Common myeloid progenitor, CD34-positive (primary cell): ENCODE measurements around the gene TRERF1.

Experiments used
- CTCF ChIA-PET: fragments of 350-600 bp; sonication (Branson Sonifier 250); formaldehyde crosslinking; loops from one replicate; lab custom pipeline; 2021; ENCODE audit warnings: antibody characterized with exemption; lab: Charles Lee
- POLR2A ChIA-PET: fragments of 350-600 bp; sonication (Branson Sonifier 250); formaldehyde crosslinking; loops from one replicate; lab custom pipeline; 2021; ENCODE audit warnings: antibody characterized with exemption; lab: Charles Lee
- DNase-seq, 3 donors: peaks; one replicate each; pipeline versions ENCODE4 v3.0.0 to v3.0.0-alpha.2; 2013
- H3K27ac ChIP-seq, 2 experiments: 1 replicate in 1 of 2; 2 replicates in 1 of 2; pipeline ENCODE4 v1.7.0; 2013; ENCODE audit warnings: inconsistent platforms in 2 of 2, low read length in 2 of 2, mild to moderate bottlenecking in 2 of 2, low read depth in 1 of 2, moderate library complexity in 1 of 2; ENCODE audit not compliant: severe bottlenecking in 2 of 2, insufficient read depth in 1 of 2, poor library complexity in 1 of 2
- H3K27me3 ChIP-seq, 5 experiments: replicated peaks in 2 of 5; 1 replicate in 3 of 5; 2 replicates in 2 of 5; pipeline versions ENCODE4 v1.6.1 to v1.7.0; 2013; ENCODE audit warnings: low read length in 4 of 5, mild to moderate bottlenecking in 2 of 5, moderate library complexity in 2 of 5, inconsistent platforms in 1 of 5; ENCODE audit not compliant: insufficient read depth in 5 of 5, control insufficient read depth in 4 of 5
- H3K36me3 ChIP-seq, 4 experiments: 1 replicate in 2 of 4; 2 replicates in 2 of 4; pipeline versions ENCODE4 v1.6.1 to v1.7.0; 2013; ENCODE audit warnings: low read length in 3 of 4, control low read depth in 1 of 4, mild to moderate bottlenecking in 1 of 4; ENCODE audit not compliant: control insufficient read depth in 4 of 4, insufficient read depth in 4 of 4
- H3K4me1 ChIP-seq, 4 experiments: 1 replicate in 3 of 4; 2 replicates in 1 of 4; pipeline versions ENCODE4 v1.6.1 to v1.7.1; 2013; ENCODE audit warnings: low read length in 3 of 4, mild to moderate bottlenecking in 3 of 4, control low read depth in 1 of 4, inconsistent platforms in 1 of 4, moderate library complexity in 1 of 4; ENCODE audit not compliant: control insufficient read depth in 4 of 4, insufficient read depth in 4 of 4; ENCODE audit errors: control extremely low read depth in 1 of 4
- H3K4me3 ChIP-seq, 7 experiments: 1 replicate in 4 of 7; 2 replicates in 3 of 7; pipeline versions ENCODE4 v1.5.1 to v1.7.0; 2013; ENCODE audit warnings: mild to moderate bottlenecking in 7 of 7, low read length in 6 of 7, moderate library complexity in 6 of 7, inconsistent platforms in 2 of 7, low read depth in 2 of 7, control low read depth in 1 of 7; ENCODE audit not compliant: insufficient read depth in 4 of 7, control insufficient read depth in 1 of 7; ENCODE audit errors: extremely low read depth in 1 of 7
- H3K9me3 ChIP-seq, 5 experiments: 1 replicate in 4 of 5; 2 replicates in 1 of 5; pipeline versions ENCODE4 v1.6.1 to v1.7.1; 2013; ENCODE audit warnings: low read length in 4 of 5, mild to moderate bottlenecking in 2 of 5, inconsistent platforms in 1 of 5, low read depth in 1 of 5, moderate library complexity in 1 of 5; ENCODE audit not compliant: control insufficient read depth in 4 of 5, insufficient read depth in 2 of 5; ENCODE audit errors: control extremely low read depth in 1 of 5
- WGBS: methylation state at CpG from one replicate; pipeline ENCODE4 v1.1.5; 2013; ENCODE audit not compliant: insufficient coverage; 5-methylcytosine and 5-hydroxymethylcytosine counted together

The TRERF1 gene

GRCh38 chr6:42400886-42401612, 50.7 kb downstream of the TRERF1 start:
- H3K27ac ChIP-seq: no peak overlapping the region
- peaks cover 0 to 9% (median 3%) of the 10 kb centered on the region in 4 experiments for H3K4me1 ChIP-seq
- CTCF ChIA-PET: no interaction called here
- H3K4me3 ChIP-seq: no peak overlapping the region
- H3K9me3 ChIP-seq: no peaks in the 10 kb centered on the region
- H3K36me3 ChIP-seq: no peaks in the 10 kb centered on the region
- WGBS: 95% methylated on average over 8 of the region's 8 CpGs
- DNase-seq: no peak
- no peaks in the 10 kb centered on the region for H3K27me3 ChIP-seq
- POLR2A ChIA-PET: no interaction called here

DNA sequence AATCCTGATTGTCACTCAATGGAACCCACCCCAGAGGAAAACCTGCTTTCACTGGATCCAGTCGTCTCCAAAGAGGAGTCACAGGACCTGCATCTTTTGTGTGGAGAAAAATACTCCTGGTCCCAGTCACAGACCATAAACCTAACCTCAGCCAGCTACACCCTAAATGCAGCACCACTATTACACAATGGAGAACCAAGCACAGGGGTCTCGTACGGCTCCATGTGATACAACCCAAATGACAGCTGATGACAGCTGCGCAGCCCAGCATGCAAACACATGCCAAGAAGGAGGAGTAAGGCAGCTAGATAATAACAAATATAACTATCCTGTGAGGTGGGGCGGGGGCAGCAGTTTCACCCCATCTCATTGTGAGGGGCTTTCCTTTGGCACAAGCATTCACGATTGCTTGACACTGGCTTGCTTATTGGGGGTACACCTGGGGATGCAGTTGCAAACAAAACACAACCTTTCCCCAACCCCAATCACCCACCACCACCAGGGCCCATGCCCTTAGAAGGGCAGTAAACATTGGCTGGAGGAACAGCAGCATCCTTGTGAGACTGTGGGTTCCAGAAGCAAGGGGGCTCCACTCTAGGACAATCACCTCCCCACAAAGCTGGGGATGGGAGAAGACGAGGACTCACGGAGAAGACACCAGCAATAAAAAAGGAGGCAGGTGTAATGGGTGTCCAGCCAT, 51.5 kb downstream of the TRERF1 start:
- Histone ChIP-seq H3K27me3 (no peaks in the 10 kb centered on the region), H3K36me3 (no peaks in the 10 kb centered on the region), H3K4me3 (no peak overlapping the region), H3K27ac (no peak overlapping the region), H3K9me3 (no peaks in the 10 kb centered on the region), H3K4me1 (peaks cover 0 to 9% (median 3%) of the 10 kb centered on the region in 4 experiments)
- ChIA-PET POLR2A (no interaction called here), CTCF (no interaction called here)
- no peak for DNase-seq
- WGBS: 92% methylated on average over 2 of the region's 8 CpGs

GRCh38 chr6:42396720-42397119, 55.0 kb downstream of the TRERF1 start:
- WGBS: 100% methylated on average over 1 of the region's 3 CpGs

GRCh38 chr6:42394881-42395620, 56.7 kb downstream of the TRERF1 start:
- Histone ChIP-seq H3K27ac (no peak overlapping the region), H3K27me3 (no peaks in the 10 kb centered on the region), H3K36me3 (no peaks in the 10 kb centered on the region), H3K9me3 (no peaks in the 10 kb centered on the region), H3K4me1 (peaks cover 0 to 10% (median under 1%) of the 10 kb centered on the region in 4 experiments), H3K4me3 (no peak overlapping the region)
- POLR2A ChIA-PET: no interaction called here
- 98% methylated on average over 8 of the region's 10 CpGs for WGBS
- DNase-seq: no peak
- CTCF ChIA-PET: interaction anchor here (1.5 kb wide), 1 partner anchor 30 kb away, joined by 3 read pairs; no protein-coding TSS in a partner anchor

More at GRCh38 chr6:42396720-42397119, 55.0 kb downstream of the TRERF1 start:
- Histone ChIP-seq H3K4me1 (peaks cover 0 to 5% (median under 1%) of the 10 kb centered on the region in 4 experiments), H3K36me3 (no peaks in the 10 kb centered on the region), H3K9me3 (no peaks in the 10 kb centered on the region), H3K27me3 (no peaks in the 10 kb centered on the region), H3K4me3 (no peak overlapping the region), H3K27ac (no peak overlapping the region)
- POLR2A ChIA-PET: no interaction called here
- no peak for DNase-seq
- CTCF ChIA-PET: interaction anchor here (1.5 kb wide), 1 partner anchor 29 kb away, joined by 3 read pairs; no protein-coding TSS in a partner anchor

DNA sequence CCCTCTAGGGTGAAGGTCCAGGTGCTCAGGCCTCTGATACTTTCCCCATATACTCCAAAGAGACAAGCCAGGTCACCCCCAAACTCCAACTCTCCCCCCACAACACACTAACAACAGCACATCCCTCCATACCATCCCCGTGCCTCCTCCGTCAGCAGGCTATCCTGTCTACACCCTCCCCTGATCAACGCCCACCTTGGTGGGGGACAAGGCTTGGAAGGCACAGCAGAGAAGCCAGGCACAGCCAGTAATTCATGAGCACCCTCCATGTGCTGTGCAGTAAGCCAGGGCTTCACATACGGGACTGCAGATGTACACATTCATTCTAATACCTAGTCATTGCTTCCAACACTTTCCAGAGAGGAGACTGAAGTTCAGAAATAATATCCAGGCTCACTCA, 57.6 kb downstream of the TRERF1 start:
- POLR2A ChIA-PET: no interaction called here
- CTCF ChIA-PET: no interaction called here
- Histone ChIP-seq H3K27me3 (no peaks in the 10 kb centered on the region), H3K9me3 (no peaks in the 10 kb centered on the region), H3K4me1 (peaks cover 0 to 10% (median under 1%) of the 10 kb centered on the region in 4 experiments), H3K36me3 (no peaks in the 10 kb centered on the region), H3K4me3 (no peak overlapping the region), H3K27ac (no peak overlapping the region)
- no peak for DNase-seq
- 92% methylated on average over 4 of the region's 4 CpGs for WGBS

DNA sequence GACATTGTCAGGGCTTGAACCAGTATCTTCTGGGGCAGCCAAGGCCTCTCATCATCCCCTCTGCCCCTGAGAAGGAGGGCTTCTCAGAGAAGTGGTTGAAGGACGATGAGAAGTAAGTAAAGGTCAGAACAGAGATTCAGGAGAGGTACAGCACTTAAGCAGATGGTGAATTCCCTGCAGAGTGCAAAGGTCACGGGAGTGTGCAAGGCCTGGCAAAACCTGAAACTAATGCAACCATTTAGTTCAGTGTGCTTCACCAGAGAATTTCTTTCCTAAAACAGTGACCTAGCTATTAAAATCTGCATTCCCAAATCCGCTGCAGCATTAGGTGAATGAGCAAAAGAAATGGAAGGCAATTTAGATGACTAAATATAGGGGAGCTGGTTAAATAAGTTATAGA, 58.4 kb downstream of the TRERF1 start:
- no peak overlapping the region for H3K27ac ChIP-seq
- H3K4me1 ChIP-seq: peaks cover 0 to 12% (median under 1%) of the 10 kb centered on the region in 4 experiments
- no peaks in the 10 kb centered on the region for H3K9me3 ChIP-seq
- POLR2A ChIA-PET: no interaction called here
- CTCF ChIA-PET: no interaction called here
- whole genome bisulfite sequencing: 100% methylated on average over 3 of the region's 3 CpGs
- no peak overlapping the region for H3K4me3 ChIP-seq
- H3K36me3 ChIP-seq: no peaks in the 10 kb centered on the region
- no peak for DNase-seq
- H3K27me3 ChIP-seq: no peaks in the 10 kb centered on the region
